ENCODE data around the gene FAM200C.

Gene FAM200C

GRCh38 chr5:160348080-160348479 lies 51.8 kb downstream of the FAM200C start:
- Histone ChIP-seq H3K27me3 (ENCODE audit: insufficient read depth, poor library complexity, severe bottlenecking) (no peaks in the 10 kb centered on the region), H3K4me1 (ENCODE audit: insufficient read depth, poor library complexity, severe bottlenecking) (no peaks in the 10 kb centered on the region), H3K27ac (ENCODE audit: poor library complexity, severe bottlenecking) (no peak overlapping the region), H3K4me3 (ENCODE audit: severe bottlenecking) (no peak overlapping the region), H3K36me3 (ENCODE audit: low read depth) (no peaks in the 10 kb centered on the region), H3K9me3 (ENCODE audit: severe bottlenecking) (no peaks in the 10 kb centered on the region)
- ATAC-seq (ENCODE audit: low read depth) (no peak), DNase-seq (ENCODE audit: low spot score) (no peak)
- TF ChIP-seq CTCF (IDR thresholded peaks at IDR 0.05; ENCODE audit: poor library complexity, severe bottlenecking), result no peak

- H3K27me3 ChIP-seq (ENCODE audit: insufficient read depth, poor library complexity, severe bottlenecking), result no peaks in the 10 kb centered on the region
- peaks cover 2% of the 10 kb centered on the region for H3K4me1 ChIP-seq (ENCODE audit: insufficient read depth, poor library complexity, severe bottlenecking)
- no peaks in the 10 kb centered on the region for H3K9me3 ChIP-seq (ENCODE audit: severe bottlenecking)
- TF ChIP-seq CTCF (IDR thresholded peaks at IDR 0.05; ENCODE audit: poor library complexity, severe bottlenecking), result no peak
- ATAC-seq (ENCODE audit: low read depth), result no peak
- H3K27ac ChIP-seq (ENCODE audit: poor library complexity, severe bottlenecking), result no peak overlapping the region
- H3K36me3 ChIP-seq (ENCODE audit: low read depth), result no peaks in the 10 kb centered on the region
- H3K4me3 ChIP-seq (ENCODE audit: severe bottlenecking), result no peak overlapping the region
- no peak for DNase-seq (ENCODE audit: low spot score)
Observed at GRCh38 chr5:160347448-160347847, 52.4 kb downstream of the FAM200C start.

All from RWPE2 (cell line).